Fibroblast of skin of left quadriceps (primary cell): Measurements from ENCODE around the gene ARAP1.
A peak's percentile ranks its signal among the peaks of the same experiment; 100 is the strongest.

Experiments
- DNase-seq, 2 experiments: peaks; one replicate each; pipeline ENCODE4 v3.0.0-alpha.2; 2013; ENCODE audit warnings: low read depth in 2 of 2

ARAP1 gene

GRCh38 chr11:72762641-72763304 is 10.6 kb upstream of the ARAP1 start:
- no peak for DNase-seq

GRCh38 chr11:72760539-72761405 is 8.6 kb upstream of the ARAP1 start:
- DNase-seq, result no peak

GRCh38 chr11:72759468-72759985 is 7.3 kb upstream of the ARAP1 start:
- no peak for DNase-seq

- DNase-seq, result peak; percentile 76 to 77
Measured at GRCh38 chr11:72758690-72759389, 6.6 kb upstream of the ARAP1 start.

- DNase-seq, result no peak
Measured at GRCh38 chr11:72758304-72758689, 6.1 kb upstream of the ARAP1 start.

- DNase-seq, result no peak
Measured at GRCh38 chr11:72755713-72756285, 3.6 kb upstream of the ARAP1 start.

- DNase-seq, result no peak
Measured at GRCh38 chr11:72754544-72755155, 2.4 kb upstream of the ARAP1 start.

GRCh38 chr11:72754149-72754543 is 1.9 kb upstream of the ARAP1 start:
- DNase-seq, result no peak

- no peak for DNase-seq
Measured at GRCh38 chr11:72753341-72754148, 1.3 kb upstream of the ARAP1 start.

- DNase-seq, result no peak
Measured at GRCh38 chr11:72751116-72752087, 806 bp downstream of the ARAP1 start.

GRCh38 chr11:72750556-72751115 is 1.6 kb downstream of the ARAP1 start:
- no peak for DNase-seq

- no peak for DNase-seq
Measured at GRCh38 chr11:72750086-72750485, 2.1 kb downstream of the ARAP1 start.

- DNase-seq, result no peak
Measured at GRCh38 chr11:72747289-72747855, 4.8 kb downstream of the ARAP1 start.

GRCh38 chr11:72746821-72747220 is 5.4 kb downstream of the ARAP1 start:
- no peak for DNase-seq

GRCh38 chr11:72745925-72746550 is 6.2 kb downstream of the ARAP1 start:
- DNase-seq, result no peak

- no peak for DNase-seq
Measured at GRCh38 chr11:72745511-72745910, 6.7 kb downstream of the ARAP1 start.

- DNase-seq, result no peak
Measured at GRCh38 chr11:72744474-72744873, 7.7 kb downstream of the ARAP1 start.
